Endothelial cell (in vitro differentiated cells): ENCODE measurements around the gene CCDC175. TPM values are rescaled to one million over a fixed set of nuclear protein-coding genes. Genes with fewer than 3 reads are reported as not detected.

ENCODE experiments used
- DNase-seq: peaks from one replicate; pipeline ENCODE4 v3.0.0; 2021; ENCODE audit warnings: low spot score
- H3K27ac Mint-ChIP-seq: one replicate; pipeline ENCODE4 v1.8.0; 2021; ENCODE audit warnings: mixed read lengths, inconsistent platforms; ENCODE audit not compliant: unreplicated experiment
- H3K27me3 Mint-ChIP-seq: one replicate; pipeline ENCODE4 v1.8.0; 2021; ENCODE audit warnings: mild to moderate bottlenecking, moderate library complexity, mixed read lengths, inconsistent platforms; ENCODE audit not compliant: unreplicated experiment
- H3K36me3 Mint-ChIP-seq: one replicate; pipeline ENCODE4 v1.8.0; 2021; ENCODE audit warnings: mild to moderate bottlenecking, low read depth, mixed read lengths, inconsistent platforms; ENCODE audit not compliant: unreplicated experiment
- H3K4me1 Mint-ChIP-seq: one replicate; pipeline ENCODE4 v1.8.0; 2021; ENCODE audit warnings: mild to moderate bottlenecking, mixed read lengths, inconsistent platforms; ENCODE audit not compliant: unreplicated experiment
- H3K4me3 Mint-ChIP-seq: one replicate; pipeline ENCODE4 v1.8.0; 2021; ENCODE audit warnings: mild to moderate bottlenecking, mixed read lengths, inconsistent platforms; ENCODE audit not compliant: unreplicated experiment
- H3K9me3 Mint-ChIP-seq: one replicate; pipeline ENCODE4 v1.8.0; 2021; ENCODE audit warnings: mixed read lengths, inconsistent platforms; ENCODE audit not compliant: unreplicated experiment
- total RNA-seq: library from RNA; stranded (reverse); fragmentation: NEBNext Ultra II Directional; extraction: Animal tissue kit (Norgen Biotek cat#: 25700); gene quantifications from one replicate; pipeline ENCODE4 v1.2.1, GENCODE V29; 2021; ENCODE audit not compliant: unreplicated experiment
- TF ChIP-seq, protein P1 (sequence below): fragments of 200-600 bp; sonication (generic); IDR thresholded peaks from one replicate; pipeline ENCODE4 v1.5.0; 2021; ENCODE audit warnings: antibody characterized with exemption; ENCODE audit not compliant: unreplicated experiment

CCDC175 gene
- total RNA-seq, 1 donor from 2014 or later, result not detected

- Mint-ChIP-seq H3K9me3 (no peaks in the 10 kb centered on the region), H3K27me3 (peaks cover 8% of the 10 kb centered on the region), H3K36me3 (no peaks in the 10 kb centered on the region), H3K27ac (no peak overlapping the region), H3K4me3 (peak overlapping the region; percentile 86), H3K4me1 (peaks cover 3% of the 10 kb centered on the region)
- peak; percentile 24 for DNase-seq
- TF ChIP-seq, protein P1, sequence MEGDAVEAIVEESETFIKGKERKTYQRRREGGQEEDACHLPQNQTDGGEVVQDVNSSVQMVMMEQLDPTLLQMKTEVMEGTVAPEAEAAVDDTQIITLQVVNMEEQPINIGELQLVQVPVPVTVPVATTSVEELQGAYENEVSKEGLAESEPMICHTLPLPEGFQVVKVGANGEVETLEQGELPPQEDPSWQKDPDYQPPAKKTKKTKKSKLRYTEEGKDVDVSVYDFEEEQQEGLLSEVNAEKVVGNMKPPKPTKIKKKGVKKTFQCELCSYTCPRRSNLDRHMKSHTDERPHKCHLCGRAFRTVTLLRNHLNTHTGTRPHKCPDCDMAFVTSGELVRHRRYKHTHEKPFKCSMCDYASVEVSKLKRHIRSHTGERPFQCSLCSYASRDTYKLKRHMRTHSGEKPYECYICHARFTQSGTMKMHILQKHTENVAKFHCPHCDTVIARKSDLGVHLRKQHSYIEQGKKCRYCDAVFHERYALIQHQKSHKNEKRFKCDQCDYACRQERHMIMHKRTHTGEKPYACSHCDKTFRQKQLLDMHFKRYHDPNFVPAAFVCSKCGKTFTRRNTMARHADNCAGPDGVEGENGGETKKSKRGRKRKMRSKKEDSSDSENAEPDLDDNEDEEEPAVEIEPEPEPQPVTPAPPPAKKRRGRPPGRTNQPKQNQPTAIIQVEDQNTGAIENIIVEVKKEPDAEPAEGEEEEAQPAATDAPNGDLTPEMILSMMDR, result no peak
These were observed 112.7 kb downstream of the CCDC175 start for GRCh38 chr14:59463787-59464485.

DNA sequence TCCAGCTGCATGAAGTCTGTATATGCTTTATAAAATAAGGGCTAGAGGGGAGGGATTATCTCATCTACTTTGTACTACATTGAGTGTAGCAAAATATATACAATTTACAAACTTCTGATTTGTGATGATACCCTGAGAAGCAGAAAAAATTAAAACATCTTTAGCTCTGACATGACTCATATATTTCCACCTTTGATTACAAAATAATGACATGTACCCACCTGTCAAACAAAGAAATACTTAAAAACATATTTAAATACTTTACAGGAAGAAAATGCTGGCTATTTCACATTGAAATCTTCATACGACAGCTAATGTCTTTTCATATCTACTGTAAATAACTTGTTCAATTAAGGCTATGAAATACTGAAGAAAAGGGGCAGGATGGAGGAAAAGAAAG is 114.7 kb downstream of the CCDC175 start:
- TF ChIP-seq, protein P1, result no peak
- Mint-ChIP-seq H3K36me3 (peaks cover 3% of the 10 kb centered on the region), H3K4me3 (no peak overlapping the region), H3K27ac (no peak overlapping the region), H3K9me3 (no peaks in the 10 kb centered on the region), H3K27me3 (peaks cover 8% of the 10 kb centered on the region), H3K4me1 (peaks cover 3% of the 10 kb centered on the region)
- no peak for DNase-seq

DNA sequence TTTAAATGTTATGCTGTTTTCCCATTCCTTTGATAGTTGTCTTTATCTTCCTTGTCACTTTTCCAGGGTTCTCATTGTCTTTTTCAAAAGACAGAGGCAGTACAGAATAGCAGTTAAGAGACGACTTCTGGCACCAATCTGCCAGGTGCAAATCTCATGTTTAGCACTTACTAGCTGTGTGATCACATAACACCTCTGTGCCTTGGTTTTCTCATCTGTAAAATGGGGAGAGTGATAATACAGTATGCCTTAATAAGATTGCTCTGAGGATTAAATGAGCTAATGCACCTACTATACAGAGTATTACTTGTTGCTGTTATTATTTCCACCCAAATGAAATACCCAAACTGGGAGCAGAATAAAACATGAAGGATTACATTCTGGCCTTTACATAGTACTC is 116.2 kb downstream of the CCDC175 start:
- Mint-ChIP-seq H3K9me3 (no peaks in the 10 kb centered on the region), H3K36me3 (peaks cover 3% of the 10 kb centered on the region), H3K4me3 (no peak overlapping the region), H3K4me1 (peaks cover under 1% of the 10 kb centered on the region), H3K27ac (no peak overlapping the region), H3K27me3 (peaks cover 6% of the 10 kb centered on the region)
- DNase-seq, result no peak
- TF ChIP-seq, protein P1, result no peak

- Mint-ChIP-seq H3K27ac (no peak overlapping the region), H3K27me3 (peaks cover 3% of the 10 kb centered on the region), H3K4me1 (no peaks in the 10 kb centered on the region), H3K9me3 (no peaks in the 10 kb centered on the region), H3K4me3 (no peak overlapping the region), H3K36me3 (peaks cover 3% of the 10 kb centered on the region)
- DNase-seq, result no peak
- TF ChIP-seq, protein P1, result no peak
These were observed 118.1 kb downstream of the CCDC175 start for GRCh38 chr14:59458486-59458885.

- no peak for DNase-seq
- H3K4me1 Mint-ChIP-seq, result no peaks in the 10 kb centered on the region
- no peaks in the 10 kb centered on the region for H3K9me3 Mint-ChIP-seq
- H3K27ac Mint-ChIP-seq, result no peak overlapping the region
- TF ChIP-seq, protein P1, result no peak
- H3K27me3 Mint-ChIP-seq, result no peaks in the 10 kb centered on the region
- H3K4me3 Mint-ChIP-seq, result no peak overlapping the region
- peaks cover 3% of the 10 kb centered on the region for H3K36me3 Mint-ChIP-seq
These were observed 121.2 kb downstream of the CCDC175 start for GRCh38 chr14:59455411-59455810.
